GM19023 (cell line): Measurements from ENCODE around the gene TADA2B.

Source experiments
- ATAC-seq: cut with Tn5 transposase; IDR thresholded peaks from one replicate; pipeline ENCODE4 v1.9.1; 2021; ENCODE audit warnings: mild to moderate bottlenecking, moderate library complexity; ENCODE audit not compliant: unreplicated experiment

TADA2B gene

DNA sequence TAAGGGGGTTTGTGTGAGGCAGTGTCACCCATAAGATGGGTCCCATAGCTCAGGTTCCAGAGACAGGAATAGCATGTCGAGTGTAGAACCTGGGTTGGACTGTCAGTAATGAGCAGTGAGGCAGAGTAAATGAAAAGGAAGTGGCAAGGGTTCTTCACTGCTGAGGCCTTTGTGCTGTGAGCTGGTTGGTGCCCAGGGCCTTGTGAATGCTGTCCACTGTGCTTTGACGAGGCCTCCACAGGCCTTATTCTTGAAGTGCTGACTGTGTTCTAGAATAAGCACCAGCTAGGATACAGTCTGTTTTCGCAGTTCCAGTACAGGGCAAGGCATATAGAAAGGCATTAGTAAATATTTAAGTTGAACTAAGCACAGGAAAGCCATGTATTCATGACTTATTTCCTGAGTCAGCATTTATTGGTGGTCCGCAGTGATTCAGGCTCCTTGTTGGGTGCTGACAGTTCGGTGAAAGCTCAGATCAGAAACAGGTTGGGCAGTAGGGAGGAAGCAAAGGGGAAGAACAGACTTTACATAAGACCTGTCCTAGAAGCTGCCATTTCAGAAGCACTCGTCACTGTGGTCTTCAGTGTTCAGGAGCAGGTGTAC, 25.6 kb upstream of the TADA2B start:
- ATAC-seq = no peak

DNA sequence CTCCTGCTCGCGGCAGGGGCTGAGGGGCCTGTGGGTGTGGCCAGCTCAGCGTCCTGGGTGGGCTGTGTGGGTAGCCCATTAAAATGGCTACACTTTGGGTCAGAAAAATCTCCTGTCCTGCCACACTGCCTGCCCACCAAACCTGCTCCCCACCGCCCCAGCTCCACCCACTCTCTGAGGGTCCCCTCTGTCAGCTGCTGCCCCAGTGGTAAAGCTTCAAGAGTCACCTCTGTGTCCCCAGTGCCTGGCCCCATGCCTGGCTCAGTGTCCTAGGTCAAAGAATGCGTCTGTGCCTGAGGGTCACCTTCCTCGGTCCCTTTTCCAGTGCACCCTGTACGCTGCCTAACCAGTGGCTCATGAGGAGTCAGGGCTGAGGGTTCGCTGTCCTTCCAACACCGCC, 24.9 kb upstream of the TADA2B start:
- ATAC-seq = no peak

DNA sequence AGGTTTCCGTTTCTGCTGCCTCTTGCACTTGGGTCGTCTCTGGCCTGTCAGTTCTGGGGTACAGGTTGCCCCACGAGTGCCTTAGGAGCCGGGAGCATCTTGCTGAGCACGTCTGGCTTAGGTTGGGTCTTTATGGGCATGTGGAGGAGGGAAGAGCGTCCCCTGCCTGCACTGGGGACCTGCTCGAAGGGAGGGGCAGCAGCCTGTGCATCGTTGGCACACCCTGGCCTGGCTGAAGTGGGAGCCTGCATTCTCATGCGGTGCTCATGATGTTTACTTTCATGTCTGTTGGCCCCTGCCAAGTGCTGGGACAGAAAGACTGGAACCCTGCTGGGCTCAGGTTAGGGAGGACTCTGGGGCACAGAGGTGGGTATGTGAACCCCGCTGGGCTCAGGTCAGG, 23.8 kb upstream of the TADA2B start:
- ATAC-seq = no peak

DNA sequence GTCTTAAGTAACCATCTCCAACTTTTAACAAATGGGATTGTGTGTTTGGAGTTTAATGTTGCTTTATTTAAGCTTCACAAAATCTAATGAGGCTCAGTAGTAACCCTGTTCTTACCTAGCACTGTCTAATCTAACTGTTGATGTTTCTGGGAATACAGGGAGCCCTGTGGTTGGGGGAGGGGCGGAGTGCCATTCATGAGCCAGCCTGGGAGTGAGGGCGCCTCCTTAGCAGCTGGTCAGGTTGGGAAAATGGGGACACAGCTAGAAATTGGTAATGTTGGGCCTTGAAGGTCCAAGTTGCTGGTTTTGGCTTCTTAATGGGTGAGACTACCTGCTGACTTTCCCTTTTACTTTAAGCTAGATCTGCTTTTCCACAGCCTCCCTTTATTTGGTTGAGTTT, 22.9 kb upstream of the TADA2B start:
- no peak for ATAC-seq

DNA sequence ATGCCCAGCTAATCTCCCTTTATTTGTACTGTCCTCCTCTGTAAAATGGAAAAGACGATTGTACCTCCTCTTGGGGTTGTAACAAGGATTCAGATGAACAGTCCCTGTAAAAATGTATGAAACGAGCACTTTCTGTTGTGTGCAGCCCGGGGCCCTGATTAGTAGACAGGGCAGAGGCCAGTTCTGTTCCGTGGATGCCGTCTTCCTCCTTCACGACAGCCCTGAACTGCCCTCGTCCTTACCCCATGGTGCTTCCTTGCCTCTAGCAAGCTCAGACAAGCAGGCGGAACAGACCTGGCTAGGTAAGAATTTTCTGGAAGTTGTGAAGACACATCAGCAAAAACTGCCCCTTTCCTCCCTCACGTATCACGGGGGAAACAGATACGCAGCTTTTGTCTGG, 22.3 kb upstream of the TADA2B start:
- ATAC-seq = no peak

DNA sequence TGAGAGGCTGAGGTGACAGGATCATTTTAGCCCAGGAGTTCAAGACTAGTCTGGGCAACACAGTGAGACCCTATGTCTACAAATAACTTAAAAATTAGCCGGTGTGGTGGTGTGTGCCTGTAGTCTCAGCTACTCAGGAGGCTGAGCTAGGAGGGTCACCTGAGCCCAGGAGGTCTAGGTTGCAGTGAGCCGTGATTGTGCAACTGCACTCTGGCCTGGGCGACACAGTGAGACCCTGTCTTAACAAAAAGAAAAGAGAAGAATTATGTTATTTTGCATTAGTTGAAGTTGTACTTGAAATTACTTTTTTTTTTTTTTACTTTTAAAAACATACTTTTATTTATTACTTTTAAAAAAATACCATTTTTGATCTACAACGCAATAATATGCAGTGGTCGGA, 21.8 kb upstream of the TADA2B start:
- no peak for ATAC-seq

DNA sequence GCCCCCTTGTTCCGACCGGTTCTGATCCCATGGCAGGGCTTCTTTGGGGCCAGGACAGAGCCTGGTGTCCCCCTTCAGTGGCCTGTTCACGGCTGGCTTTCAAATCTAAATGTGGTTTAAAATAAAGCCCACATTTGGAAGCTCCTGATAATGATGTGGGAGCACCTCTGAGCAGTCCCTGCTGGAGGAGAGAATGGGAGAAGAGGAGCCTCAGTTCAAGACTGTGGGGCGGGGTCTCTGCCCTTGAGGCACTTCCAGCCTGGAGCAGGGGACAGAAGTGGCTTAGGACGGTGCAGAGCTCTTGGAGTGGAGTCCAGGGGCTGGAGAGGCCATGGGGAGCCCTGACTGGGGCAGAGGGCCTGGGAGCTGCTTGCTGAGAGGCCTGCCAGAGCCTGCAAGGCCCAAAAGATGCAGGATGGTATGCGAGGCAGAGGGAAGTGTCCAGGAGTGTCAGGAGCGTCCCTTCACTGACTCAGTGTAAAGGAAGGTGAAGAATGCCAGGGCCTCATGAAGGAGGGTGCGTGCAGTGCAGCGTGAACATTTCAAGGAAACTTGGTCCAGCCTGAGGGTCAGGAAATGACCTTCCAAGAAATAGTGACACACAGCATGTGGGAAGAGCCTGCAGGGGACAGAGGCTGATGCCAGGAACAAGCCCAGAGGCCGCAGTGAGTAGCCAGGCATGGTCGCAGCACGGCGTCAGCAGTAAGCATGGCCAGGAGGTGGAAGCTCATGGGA, 21.1 kb upstream of the TADA2B start:
- no peak for ATAC-seq

DNA sequence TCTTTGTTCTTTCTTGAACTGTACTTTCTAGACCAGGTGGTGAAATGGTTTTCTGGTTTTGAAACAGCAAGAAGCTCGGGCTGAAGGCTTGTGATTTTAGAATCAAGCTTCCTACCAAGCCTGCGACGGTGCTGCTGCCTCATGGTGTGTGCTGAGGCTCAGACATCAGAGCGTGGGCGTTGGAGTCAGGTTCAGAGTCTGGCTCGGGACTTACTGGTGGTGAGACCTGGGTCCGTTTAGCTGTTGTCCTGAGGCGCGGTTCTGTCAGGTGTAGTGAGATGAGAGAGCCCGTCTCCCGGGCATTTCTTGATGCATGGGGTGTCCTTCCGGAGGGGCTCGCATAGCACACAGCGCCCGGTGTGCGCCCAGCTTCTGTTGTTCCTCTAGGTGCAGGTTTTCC, 19.7 kb upstream of the TADA2B start:
- no peak for ATAC-seq

DNA sequence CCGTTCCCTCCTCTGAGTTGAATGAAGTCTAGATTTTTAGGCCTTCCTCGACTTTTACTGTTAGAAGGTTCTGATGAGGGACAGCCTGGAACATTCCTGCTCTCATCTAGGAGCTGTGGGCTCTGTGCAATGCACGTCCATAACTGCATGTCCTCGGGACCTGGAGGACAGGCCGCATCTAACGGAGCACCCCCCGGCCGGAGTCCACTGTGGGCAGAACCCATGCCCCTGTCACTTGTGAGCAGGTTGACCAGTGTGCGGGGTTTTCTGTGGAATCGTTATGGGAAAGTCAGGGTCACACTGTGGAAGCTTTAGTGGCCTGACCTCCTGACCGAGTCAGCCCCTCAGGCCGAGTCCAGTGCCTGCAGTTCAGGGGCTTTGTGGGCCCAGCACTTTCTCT, 19.3 kb upstream of the TADA2B start:
- ATAC-seq = no peak

DNA sequence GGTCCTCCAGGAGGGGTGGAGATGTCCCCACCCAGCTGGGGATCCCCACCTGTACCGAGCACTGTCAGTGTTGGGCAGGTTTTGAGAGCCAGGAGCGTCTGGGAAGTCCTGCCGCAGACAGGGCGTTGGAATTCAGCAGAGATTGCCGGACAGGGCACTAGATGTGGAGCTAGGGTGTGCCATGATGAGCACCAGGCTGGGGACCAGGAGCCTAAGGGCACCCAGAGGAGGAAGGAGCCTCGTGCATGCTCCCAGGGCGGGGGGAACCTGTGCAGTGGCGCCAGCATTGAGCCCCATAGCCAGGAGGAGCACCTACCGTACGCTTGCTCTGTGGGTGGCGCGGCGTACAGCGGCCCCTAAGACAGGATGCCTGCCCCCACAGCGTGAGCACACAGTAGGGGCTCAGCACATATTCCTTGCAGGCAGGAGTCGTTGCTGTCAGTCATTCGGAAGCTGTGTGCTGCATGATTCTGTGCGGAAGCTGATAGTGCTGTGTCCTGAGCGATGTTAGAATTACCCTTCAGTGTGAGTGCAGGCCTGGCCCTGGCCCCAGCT, 18.8 kb upstream of the TADA2B start:
- ATAC-seq = no peak

DNA sequence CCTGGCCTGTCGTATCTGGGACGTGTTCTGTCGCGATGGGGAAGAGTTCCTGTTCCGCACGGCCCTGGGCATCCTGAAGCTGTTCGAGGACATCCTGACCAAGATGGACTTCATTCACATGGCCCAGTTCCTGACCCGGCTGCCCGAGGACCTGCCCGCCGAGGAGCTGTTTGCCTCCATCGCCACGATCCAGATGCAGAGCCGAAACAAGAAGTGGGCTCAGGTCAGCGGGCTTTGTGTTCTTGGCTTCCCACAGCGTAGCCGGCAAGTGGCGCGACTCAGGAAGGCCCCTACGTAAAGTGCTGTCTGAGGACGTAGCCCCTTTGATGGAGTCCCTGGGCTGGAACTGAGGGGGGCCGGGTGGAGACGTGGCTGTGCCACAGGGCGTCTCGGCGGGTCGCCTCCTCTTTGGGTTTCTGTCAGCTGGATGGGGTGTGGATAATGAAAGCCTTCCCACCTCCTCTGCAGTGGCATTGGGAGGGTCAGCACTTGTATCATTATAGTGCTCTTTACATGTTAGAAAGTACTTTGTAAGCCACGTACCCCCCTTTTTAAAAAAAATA, 18.1 kb upstream of the TADA2B start:
- no peak for ATAC-seq

DNA sequence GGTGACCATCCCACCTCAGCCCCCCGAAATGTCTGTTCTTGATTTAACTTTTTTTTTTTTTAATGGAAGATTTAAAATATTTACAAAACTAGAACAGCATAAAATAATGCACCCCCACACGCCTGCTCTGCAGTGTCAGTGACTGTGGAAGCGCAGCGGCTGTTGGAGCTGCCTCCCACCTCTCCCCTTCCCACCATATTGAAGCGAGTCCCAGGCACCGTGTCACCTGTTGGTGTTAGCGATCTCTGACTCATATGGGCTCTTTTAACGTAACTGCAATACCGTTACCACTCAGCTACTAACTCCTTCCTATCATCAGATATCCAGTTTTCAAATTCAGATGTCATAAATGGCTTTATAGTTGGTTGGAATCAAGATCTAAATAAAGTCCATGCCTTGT, 17.1 kb upstream of the TADA2B start:
- ATAC-seq = no peak

DNA sequence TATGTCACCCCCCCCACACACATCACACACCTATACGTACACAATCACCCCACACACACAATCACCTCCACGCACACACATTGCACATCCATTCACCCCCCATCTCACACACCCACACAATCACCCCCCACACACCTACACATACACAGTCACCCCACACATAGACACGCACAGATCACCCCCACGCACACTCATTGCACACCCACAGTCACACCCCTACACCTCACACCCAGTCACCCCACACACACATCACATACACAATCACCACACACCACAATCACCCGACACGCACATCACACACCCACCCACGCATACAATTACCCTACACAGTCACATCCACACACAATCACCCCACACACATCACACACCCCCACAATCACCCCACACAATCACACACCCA, 15.9 kb upstream of the TADA2B start:
- no peak for ATAC-seq

DNA sequence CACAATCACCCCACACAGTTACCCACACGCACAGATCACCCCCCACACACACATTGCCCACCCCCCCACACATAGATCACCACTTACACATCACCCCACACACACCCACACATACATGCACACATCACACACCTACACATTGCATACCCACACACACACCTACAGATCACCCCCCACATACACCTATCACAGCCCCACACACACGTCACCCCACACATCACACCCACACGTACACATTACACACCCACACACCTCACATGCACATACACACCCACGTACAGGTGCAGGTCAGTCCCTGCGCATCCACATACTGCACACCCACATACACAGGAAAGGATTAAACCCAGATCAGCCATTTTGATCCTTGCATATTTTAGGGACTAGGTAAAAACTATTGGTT, 15.3 kb upstream of the TADA2B start:
- no peak for ATAC-seq

DNA sequence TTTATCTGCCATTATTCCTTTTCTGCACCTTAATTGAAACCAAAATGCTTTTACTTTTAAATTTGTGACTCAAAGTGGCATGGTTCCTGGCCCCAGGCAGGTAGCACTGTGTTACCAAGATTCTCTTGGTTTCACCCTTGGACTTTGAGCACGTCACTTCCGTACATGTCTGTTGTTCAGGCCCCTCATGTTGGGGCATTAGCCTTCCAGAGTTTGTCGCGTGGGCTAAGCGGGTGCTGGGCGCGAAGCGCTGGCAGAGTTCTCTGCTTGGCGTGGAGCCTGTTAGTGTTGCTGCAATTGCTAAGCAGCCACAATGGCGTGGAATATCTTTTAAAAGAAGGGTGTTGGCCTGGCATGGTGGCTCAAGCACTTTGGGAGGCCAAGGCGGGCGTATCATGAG, 14.0 kb upstream of the TADA2B start:
- no peak for ATAC-seq

DNA sequence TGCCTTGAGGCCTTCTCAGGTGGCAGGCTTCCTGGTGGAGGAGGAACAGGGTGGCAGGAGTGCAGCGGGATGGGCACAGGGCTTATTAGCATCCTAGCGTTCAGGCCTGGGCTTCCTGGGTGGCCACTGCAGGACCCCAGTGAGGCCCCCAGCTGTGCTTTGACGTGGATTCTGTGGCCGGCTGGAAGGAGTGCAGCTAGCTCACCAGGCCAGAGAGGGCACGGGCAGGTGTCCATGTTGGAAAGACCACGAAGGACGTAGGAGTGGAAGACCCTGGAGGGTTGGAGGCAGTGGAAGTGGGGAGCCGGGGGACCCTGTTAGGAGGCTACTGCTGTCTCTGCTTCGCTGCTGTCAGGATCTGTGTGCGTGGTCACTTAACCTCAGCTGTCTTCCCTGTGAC, 13.3 kb upstream of the TADA2B start:
- no peak for ATAC-seq

DNA sequence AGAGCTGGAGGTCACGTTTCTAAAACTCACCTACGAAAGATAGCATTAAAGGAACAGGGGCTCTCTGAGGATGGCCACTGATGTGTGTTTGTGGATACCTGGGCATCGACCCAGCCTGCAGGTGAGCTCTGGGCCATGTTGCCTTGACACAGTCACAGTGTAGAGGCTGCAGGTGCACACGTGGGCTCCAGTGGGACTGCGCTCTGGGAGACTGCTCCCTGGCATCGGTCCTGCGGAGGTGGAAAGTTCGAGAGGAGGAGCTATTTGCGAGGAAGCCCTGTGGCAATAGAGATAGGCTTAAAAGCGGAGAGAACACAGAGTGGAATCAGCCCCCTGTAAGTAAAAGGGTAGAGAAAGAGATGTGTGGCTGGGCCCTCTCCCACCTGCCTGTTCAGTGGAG, 12.3 kb upstream of the TADA2B start:
- ATAC-seq = no peak

DNA sequence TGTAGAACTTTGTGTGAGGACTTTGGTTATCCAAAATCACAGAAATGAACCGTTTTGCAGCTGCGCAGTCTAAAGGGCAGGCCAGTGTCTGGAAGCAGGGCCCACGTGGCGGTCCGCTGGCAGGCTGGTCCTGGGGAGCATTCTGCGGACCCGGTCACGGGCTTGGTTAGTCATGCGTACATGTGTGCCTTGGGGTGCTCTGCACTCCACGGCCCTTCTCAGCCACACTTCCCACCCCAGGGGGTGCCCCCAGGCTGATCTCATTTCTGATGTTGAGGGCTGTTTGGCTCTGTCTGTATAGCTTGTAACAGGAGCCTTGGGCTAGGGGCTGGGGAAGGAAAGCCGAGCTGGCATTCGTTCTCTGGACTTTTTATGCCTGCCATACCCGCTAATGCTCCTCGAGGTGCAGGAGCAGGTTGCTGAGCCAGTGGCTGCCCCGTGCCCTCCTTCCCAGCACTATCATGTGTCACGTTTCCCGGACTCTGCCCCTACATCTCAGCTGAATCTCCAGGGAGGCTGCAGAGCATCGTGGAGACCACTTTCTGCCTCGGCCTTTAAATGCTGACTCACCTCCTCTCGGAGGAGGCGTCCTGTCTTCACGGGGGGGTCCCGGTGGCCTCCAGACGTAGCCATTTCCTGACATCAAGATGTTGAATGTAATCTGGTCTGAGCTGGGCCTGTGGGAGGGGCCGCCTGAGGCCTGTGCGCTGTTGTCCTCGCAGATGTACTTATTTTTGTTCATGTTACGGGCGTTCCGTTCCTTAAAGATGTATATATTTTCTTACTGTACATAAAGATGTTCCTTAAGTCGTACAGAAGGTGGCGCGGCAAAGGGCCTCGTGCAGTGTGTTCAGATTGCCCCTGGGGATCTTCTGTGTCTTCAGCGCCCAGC, 11.4 kb upstream of the TADA2B start:
- ATAC-seq = no peak

DNA sequence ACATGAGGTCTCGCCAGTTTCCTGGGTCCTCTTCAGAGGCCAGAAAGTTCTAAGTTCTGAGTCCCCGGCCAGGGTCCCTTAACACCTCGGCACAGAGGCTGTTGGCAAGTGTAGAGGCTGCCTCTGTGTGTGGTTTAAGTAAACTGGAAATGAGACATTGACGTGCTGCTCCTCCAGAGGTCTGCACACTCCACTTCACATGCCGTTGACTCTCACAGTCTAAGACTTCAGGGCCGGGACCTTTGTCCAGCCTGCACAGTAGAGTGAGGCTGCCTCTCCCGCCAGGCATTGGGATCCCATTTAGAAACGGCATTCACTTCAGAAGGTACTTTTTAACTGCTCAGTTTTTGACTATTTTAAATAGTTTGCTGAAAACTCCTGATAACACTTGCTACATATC, 10.6 kb upstream of the TADA2B start:
- ATAC-seq = no peak

DNA sequence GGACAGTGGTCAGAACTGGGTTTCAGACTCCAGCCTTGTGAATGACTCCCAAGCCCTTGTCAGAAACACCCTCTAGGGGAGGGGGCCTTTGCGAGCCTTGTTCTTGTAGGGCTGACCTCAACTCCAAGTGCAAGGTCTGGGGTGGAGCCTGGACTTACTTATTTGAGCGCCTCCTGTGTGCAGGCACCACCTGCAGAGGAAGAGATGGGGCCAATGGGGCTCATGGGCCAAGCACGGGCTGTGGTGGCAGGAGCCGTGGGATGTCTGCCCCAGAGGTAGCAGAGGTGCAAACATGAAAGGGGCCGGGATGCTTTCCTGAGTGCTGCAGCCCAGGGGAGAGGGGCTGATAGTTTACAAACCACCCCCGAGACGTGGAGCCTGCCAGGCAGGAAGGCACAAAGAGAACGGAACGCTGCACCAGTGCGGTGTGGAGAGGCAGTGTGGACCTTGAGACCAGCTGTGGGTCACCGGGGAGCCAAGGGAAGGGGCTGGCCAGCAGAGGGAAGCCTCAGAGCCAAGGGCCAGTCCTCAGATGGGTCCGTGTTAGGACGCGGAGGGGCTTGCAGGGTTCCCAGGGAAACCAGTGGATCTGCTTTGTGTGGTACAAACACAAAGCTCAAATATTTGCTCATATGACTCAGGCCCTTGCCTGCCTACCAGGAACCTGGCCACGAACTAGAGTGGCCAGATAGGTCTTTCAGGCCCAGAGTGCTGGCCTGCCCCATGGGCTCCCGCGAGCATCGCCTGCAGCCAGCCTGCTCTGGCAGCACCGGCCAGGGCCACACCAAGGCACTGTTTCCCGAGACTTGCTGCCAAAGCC, 8.7 kb upstream of the TADA2B start:
- ATAC-seq = no peak

DNA sequence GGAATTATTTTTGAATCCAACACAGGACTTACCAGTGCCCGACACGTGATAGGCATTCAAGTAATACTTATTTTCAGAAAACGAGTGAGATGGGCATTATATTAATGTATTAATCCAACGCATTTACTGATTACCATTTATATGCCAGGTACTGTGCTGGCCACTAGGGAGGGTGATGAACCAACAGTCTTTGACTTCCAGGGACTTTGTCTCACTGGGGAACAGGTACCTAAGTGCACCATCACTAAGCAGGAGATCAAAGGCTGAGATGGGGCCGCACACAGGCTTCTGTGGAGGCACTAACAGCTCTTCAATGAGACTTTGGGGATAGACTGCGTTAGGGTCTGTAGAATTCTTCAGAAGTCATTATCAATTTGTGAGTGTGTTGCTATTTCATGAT, 5.7 kb upstream of the TADA2B start:
- no peak for ATAC-seq
